Right renal cortex interstitium (tissue), 3 donors: ENCODE measurements around the gene MOGAT3. TPM values are rescaled to one million over a fixed set of nuclear protein-coding genes. Genes with fewer than 3 reads are reported as not detected.
"Not testable (repeated sequence)": the region's sequence is repeated elsewhere in the genome, so short reads cannot be mapped to it uniquely, and the experiment has no call there.

Experiments used
- DNase-seq, 3 donors: peaks; one replicate each; pipeline ENCODE4 v3.0.0-alpha.2; 2013; ENCODE audit warnings: low read depth in 3 of 3, low spot score in 2 of 3
- polyA plus RNA-seq, 3 donors: library from polyadenylated mRNA; unstranded; fragments of 120-200 nt; gene quantifications; one replicate each; pipeline ENCODE4 v1.2.1, GENCODE V29; 2013; ENCODE audit not compliant: insufficient read length in 3 of 3

Gene MOGAT3
- polyA plus RNA-seq, 3 donors, result 0.12 to 0.96 (median 0.60) TPM

GRCh38 chr7:101205901-101206664, 5.2 kb upstream of the MOGAT3 start:
- DNase-seq, result no peak

- DNase-seq, result not testable (repeated sequence)
Measured at GRCh38 chr7:101203740-101204738, 3.2 kb upstream of the MOGAT3 start.

- no peak for DNase-seq
Measured at GRCh38 chr7:101202603-101202918, 1.7 kb upstream of the MOGAT3 start.

- no peak for DNase-seq
Measured at GRCh38 chr7:101201695-101202602, 1.1 kb upstream of the MOGAT3 start.

- DNase-seq, result no peak
Measured at GRCh38 chr7:101200504-101200861, 353 bp downstream of the MOGAT3 start.

- not testable (repeated sequence) for DNase-seq
Measured at GRCh38 chr7:101199522-101199921, 1.3 kb downstream of the MOGAT3 start.

GRCh38 chr7:101198476-101198875, 2.4 kb downstream of the MOGAT3 start:
- no peak for DNase-seq

- no peak for DNase-seq
Measured at GRCh38 chr7:101197991-101198390, 2.8 kb downstream of the MOGAT3 start.

GRCh38 chr7:101195884-101196283, 5.0 kb downstream of the MOGAT3 start:
- no peak for DNase-seq

GRCh38 chr7:101189109-101189508, 11.7 kb downstream of the MOGAT3 start:
- DNase-seq, result no peak

GRCh38 chr7:101186844-101187428, 13.9 kb downstream of the MOGAT3 start:
- no peak for DNase-seq

GRCh38 chr7:101186194-101186593, 14.6 kb downstream of the MOGAT3 start:
- no peak for DNase-seq

GRCh38 chr7:101185258-101185839, 15.5 kb downstream of the MOGAT3 start:
- DNase-seq, result no peak

- DNase-seq, result no peak
Measured at GRCh38 chr7:101180130-101180755, 20.6 kb downstream of the MOGAT3 start, which contains the start of gene NAT16. TSS of gene NAT16 (minus strand) at chr7:101180293. CDS start at chr7:101174807, 5,486 bp downstream.

- no peak for DNase-seq
Measured at GRCh38 chr7:101179713-101180112, 21.1 kb downstream of the MOGAT3 start.

GRCh38 chr7:101179117-101179516, 21.7 kb downstream of the MOGAT3 start:
- DNase-seq, result no peak

- no peak for DNase-seq
Measured at GRCh38 chr7:101177644-101178043, 23.2 kb downstream of the MOGAT3 start.

GRCh38 chr7:101175664-101176063, 25.2 kb downstream of the MOGAT3 start:
- no peak for DNase-seq

GRCh38 chr7:101174322-101174854, 26.4 kb downstream of the MOGAT3 start:
- no peak for DNase-seq
